ENCODE measurements around the gene HPS6.

DNA sequence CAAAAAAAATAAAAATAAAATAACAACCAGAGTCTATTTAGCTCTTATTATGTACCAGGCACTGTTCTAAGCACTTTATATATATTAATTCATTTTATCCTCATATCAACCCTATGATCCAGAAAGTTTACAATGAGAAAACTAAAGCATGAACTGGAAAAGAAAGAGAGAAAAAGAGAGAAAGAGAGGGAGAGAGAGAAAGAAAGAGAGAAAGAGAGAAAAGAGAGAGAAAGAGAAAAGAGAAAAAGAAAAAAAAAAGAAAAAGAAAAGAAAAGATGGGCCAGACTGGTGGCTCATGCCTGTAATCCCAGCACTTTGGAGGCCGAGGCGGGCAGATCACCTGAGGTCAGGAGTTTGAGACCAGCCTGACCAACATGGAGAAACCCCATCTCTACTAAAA lies 19.1 kb upstream of the HPS6 start:
- TF ChIP-seq POLR2A (IDR thresholded peaks at IDR 0.05) (no peak), CTCF (IDR thresholded peaks at IDR 0.05) (no peak)

Measured in adrenal gland (tissue), 5 donors.